HG02970 (cell line): ENCODE data around the gene TCEA2.

Experiments used
- ATAC-seq: cut with Tn5 transposase; IDR thresholded peaks from one replicate; pipeline ENCODE4 v1.9.1; 2021; ENCODE audit warnings: mild to moderate bottlenecking, moderate library complexity, moderate number of reproducible peaks; ENCODE audit not compliant: unreplicated experiment, low FRiP score

The TCEA2 gene

DNA sequence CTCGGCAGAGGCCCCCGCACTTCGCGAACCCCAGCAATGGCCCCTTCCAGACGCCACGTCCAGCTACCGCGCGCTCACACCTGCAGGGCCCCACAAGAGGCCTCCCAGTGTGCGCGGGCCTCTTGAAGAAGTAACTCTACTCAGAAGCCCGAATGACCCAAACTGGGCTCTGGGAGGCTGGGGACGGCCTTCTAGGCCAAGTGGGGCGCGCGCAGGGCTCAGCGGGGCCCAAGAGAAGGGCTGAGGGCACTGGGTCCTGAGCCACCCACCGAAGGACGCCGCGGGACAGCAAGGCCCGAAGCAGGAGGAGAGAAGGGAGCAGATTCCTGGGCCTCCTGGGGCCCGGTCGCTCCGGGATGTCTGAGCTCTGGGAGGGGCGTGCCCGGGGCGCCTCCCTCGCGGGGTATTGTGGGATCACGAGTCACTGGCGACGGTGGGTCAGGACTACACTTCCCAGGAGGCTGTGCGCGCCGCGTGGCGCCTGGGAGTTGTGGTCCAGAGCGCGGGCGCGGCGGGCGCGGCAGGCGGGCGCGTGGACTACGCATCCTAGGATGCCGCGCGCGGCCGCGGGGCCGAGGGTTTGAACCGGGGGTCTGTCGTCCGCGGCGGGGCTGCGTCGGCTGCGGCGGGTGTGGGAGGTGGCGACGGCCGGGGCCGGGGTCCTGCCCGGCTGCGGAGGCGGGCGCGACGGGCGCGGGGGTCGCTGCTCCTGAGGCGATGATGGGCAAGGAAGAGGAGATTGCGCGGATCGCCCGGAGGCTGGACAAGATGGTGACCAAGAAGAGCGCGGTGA is at the start of gene TCEA2:
Gene TCEA2 (plus strand): TSS at position 603 of the 793 bp plus-strand sequence. CDS start 115 bp downstream, at position 718.
- ATAC-seq, result peak; percentile 90

DNA sequence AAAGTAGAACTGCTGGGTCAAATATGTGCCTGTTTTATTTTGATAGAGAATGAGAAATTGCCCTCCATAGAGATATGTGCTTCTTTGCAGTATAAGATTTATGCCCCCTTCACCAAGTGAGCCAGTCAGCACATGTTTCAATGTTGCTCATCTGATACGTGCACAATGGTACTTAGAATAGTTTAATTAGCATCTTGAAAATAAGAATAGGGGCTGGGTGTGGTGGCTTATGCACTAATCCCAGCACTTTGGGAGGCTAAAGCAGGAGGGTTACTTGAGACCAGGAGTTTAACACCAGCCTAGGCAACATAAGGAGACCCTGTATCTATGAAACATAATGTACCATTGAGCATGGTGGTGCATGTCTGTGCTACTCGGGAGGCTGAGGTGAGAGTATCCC is 47.4 kb upstream of the TCEA2 start:
- no peak for ATAC-seq

DNA sequence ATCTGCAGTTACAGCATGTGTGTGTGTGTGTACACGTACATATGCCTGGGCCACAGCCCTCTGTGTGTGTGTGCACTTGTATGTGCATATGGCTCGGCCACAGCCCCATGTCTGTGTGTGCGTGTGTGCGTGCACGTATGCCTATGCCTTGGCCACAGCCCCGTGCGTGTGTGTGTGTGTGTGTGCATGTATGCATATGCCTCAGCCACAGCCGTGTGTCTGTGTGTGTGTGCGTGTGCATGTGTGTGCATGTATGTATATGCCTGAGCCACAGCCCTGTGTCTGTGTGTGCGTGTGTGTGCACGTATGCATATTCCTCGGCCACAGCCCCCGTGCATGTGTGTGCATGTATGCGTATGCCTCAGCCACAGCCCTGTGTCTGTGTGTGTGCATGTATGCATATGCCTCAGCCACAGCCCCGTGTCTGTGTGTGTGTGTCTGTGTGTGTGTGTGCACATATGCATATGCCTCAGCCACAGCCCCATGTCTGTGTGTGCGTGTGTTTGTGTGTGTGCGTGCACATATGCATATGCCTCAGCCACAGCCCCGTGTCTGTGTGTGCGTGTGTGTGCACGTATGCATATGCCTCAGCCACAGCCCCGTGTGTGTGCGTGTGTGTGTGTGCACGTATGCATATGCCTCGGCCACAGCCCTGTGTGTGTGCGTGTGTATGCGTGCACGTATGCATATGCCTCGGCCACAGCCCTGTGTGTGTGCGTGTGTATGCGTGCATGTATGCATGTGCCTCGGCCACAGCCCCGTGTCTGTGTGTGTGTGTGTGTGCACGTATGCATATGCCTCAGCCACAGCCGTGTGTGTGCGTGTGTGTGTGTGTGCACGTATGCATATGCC is 41.6 kb upstream of the TCEA2 start:
- no peak for ATAC-seq

DNA sequence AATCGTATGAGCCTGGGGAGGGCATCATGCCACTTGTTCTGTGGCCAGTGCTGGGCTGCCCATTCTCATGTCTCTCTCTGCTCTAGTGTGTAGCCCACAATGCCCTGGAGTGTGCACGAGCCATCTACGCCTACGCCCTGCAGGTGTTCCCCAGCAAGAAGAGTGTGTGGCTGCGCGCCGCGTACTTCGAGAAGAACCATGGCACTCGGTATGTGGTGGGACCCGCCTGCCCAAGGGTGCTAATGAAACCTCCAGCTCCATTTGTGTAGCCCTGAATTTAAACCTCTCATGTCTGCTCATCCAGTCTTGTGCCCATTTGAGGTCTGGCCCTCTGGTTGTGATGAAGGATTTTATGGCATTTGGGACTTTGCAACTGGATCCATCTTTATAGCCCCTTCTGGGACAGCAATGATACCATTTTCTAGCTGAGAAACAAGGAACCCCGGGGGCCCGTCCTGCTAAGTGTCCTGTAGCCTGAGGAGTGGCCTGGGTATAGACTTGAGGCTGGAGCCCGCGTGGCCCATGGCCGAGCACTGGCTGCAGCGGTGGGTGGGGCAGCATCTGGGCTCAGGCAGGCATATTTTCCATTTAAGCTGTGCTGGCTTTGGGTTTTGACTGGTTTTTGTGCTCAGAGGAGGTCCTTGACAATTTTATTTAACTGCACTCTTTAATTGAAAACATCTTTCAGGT is 40.2 kb upstream of the TCEA2 start:
- ATAC-seq, result no peak

DNA sequence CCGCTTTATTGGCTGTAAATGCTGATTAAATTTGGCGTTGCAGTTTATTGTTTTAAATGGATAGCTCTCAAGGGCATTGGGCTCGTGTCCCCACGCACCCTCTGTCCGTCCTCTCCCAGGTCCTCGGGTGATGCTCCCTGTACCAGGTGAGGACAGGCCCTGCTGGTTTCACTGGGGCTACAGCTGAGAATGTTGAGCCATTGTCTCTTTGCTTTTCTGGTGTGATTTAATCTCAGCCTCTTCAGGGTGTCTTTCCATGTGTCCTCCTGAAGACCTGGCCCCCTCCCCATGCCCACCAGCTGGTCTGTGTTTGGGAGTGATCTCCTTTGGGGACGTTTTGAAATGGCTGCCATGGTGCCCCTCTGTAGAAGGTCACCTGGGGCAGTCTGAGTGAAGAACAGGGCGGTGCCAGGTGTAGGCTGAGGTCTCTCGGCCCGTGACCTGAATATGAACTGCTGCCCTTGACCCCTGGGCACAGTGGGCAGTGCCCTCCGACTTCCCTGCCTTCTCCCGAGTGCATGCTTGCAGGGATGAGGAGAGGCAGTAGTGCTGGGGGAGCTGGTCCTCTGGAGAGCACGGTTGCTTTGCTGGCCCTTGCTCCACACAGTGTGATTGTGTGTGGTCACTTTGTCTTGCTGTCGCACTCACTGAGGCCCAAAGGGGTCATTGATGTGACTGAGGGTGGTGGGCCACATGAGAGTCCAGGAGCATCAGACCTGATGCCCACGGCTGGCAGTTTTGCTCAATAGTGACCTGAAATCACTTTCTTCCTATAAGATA is 39.4 kb upstream of the TCEA2 start:
- no peak for ATAC-seq

DNA sequence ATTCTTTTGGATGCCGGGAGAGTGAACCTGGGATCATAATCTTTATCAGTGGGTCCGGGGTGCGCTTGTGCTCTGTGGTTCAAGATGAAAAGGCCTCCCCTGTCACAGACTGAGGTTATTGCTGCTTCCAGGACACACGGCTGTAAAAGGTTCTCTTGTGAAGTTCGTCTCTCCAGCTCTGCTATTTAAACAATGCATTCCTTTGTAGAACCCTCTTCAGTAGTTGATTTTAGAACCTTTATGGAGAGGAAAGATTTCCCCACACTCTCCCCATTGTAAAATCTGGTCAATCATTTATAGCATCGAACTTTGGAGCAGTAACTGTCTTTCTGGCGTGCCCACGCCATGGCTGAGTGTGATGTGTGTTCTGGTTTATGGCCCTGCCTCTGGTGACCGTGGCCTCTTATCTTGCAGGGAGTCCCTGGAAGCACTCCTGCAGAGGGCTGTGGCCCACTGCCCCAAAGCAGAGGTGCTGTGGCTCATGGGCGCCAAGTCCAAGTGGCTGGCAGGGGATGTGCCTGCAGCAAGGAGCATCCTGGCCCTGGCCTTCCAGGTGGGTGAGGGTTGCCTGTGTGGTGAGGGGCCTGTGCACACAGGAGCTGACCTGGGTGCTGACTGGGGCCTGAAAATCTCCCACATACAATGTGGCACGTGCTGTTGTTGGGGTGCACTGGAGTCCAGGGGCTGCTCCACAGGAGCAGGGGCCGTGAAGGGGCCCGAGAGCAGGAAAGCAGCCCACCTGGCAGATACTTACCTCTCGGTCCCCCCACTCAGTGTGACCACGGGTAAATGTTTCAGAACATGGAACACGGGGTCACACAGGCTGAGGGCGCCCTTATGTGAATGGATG is 38.6 kb upstream of the TCEA2 start:
- no peak for ATAC-seq

DNA sequence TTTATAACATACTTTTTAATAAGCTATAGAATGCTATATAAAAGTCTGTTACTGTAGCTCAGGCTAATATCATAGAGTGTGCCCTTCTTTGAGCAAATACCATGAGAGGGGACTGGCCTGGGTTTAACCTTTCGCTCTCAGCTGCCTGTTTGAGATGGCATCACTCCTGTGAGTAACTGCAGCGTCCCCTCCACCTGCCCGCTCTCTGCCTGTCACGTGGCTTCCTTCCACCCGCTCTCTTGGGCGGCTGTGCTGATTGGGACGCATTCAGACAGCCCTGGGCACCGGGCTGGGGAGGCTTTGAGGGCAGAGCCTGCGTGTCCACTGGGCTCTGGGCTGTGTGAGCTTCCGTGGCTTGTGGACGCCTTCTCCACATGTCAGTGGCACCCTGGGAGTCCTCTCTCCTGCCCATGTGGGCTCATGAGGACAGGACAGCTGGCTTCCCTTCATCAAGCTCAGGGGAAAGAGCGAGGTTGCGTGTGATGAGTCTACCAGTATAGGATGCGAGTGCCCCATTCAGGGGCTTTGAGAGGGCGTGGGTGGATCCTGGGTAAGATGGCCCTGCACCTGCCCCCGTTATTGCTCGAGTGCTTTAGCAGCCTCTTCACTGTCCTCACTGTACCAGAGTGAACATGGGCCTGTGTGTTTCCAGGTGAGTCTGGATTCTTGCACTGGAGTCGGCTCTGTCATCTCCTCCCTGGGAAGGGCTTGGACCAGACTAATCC is 37.7 kb upstream of the TCEA2 start:
- ATAC-seq, result no peak

DNA sequence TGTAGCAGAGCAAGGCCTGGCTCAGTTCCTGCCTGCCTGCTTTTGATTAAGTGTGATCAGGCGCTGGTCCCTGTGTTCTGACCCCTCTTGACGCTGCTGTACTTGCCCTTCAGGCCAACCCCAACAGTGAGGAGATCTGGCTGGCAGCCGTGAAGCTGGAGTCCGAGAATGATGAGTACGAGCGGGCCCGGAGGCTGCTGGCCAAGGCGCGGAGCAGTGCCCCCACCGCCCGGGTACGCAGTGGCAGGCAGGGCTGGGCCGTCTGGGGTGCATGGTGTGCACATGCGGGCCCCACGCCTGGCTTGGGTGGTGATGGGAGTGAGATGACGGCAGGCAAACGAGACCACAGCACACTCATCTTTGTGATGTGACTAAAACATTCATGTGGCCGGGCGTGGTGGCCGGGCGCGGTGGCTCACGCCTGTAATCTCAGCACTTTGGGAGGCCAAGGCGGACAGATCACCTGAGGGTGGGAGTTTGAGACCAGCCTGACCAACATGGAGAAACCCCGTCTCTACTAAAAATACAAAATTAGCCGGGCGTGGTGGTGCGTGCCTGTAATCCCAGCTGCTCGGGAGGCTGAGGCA is 37.1 kb upstream of the TCEA2 start:
- no peak for ATAC-seq

DNA sequence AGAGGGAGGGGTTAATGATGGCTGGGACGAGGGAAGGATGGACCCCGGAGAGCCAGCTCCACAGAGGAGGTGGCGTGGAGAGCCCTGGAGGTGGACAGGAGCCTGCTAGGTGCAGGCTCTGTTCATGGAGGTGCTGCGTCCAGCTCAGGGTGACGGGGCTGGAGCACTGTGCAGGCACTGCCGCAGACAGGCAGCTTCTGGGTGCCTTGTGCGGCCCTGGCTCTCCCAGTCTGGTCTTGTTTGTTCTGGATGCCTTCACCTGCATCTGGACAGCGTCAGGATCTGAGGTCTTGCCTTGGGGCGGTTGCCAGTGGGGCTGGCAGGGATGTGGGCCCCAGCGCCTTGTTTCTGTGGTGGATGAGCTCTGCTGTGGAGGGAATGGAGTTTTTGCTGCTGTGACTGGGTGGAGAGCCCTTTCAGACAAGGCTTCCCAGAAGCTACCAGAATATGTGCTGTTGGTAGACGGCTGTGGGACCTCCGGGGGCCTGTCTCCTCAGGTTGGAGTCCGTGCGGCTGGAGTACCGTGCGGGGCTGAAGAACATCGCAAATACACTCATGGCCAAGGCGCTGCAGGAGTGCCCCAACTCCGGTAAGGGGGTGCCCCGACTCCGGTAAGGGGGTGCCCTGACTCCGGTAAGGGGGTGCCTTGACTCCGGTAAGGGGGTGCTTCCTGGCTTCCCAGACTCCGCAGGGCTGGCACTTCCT is 34.9 kb upstream of the TCEA2 start:
- no peak for ATAC-seq

DNA sequence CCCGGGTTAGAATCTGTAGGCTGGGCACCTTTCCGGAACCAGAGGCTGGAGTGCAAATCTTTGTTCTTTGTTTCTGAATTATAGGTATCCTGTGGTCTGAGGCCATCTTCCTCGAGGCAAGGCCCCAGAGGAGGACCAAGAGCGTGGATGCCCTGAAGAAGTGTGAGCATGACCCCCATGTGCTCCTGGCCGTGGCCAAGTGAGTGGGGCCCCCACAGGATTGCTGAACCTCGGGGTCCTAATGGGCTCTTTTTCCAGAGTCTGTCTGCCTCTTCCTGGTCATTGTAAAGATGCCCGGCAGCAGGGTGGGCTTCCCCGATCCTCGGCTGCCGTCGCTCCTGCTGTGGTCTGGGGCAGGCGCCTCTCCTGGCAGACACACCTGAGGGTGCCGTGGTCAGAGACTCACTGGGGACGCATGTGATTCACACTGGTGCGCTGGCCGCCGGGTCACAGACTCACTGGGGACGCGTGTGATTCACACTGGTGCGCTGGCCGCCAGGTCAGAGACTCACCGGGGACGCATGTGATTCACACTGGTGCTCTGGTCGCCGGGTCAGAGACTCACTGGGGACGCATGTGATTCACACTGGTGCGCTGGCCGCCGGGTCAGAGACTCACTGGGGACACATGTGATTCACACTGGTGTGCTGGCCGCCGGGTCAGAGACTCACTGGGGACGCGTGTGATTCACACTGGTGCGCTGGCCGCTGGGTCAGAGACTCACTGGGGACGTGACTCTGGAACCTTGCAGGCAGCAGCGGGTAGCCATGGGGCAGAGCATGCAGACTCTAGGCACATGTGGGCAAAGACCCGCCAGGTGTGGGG is 33.5 kb upstream of the TCEA2 start:
- no peak for ATAC-seq

DNA sequence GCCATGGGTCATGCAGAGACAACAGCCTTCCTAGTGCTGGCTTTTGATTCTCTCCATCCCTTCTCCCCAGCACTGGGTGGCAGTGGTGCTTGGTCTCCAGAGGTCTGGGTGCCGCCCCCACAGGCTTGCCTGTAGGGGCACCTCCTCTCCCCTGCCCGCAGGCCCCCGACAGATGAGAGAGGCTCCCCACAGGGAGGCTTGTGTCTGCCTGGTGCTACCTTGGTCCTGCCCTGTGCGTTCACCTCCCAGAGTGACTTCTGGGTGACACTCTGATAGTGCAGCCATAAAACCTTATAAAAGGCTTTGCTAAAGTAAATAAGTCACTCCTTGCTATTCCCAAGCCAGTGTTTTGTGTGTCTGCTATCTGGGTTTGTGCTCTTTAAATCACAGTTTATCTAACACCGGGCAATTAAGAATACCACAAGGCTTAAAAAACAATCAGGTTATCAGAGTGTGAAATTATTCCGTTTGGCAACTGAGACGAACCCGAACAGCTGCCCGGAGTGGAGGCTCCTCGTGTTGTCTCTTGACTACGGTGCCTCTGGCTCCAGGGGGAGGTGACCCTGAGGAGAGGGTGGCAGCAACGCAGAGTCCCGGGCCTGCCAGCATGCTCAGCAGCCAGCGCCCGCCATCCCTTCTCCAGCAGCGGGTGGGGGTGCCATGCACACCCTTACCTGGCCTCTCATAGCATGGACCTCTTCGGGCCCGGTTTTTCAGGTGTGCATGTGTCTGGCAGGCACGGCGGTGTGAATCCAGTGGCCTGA is 32.4 kb upstream of the TCEA2 start:
- ATAC-seq, result no peak

DNA sequence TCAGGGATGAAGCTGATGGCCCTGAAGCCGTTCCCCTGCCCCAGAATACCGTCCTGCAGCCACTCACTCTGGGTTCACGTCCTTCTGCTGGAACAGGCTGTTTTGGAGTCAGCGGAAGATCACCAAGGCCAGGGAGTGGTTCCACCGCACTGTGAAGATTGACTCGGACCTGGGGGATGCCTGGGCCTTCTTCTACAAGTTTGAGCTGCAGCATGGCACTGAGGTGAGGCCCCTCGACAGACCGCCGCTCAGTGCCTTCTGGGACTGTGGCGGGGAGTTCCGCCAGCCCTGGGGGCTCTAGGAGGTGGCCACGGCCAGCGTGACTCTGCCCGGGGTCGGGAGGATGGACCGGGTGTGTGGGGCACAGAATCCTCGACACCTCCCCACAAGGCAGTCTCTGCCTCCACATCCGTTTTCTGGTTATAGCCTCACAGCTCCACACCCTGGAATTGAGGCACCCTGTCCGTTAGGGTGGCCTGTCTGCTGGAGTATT is 31.1 kb upstream of the TCEA2 start:
- ATAC-seq, result no peak

DNA sequence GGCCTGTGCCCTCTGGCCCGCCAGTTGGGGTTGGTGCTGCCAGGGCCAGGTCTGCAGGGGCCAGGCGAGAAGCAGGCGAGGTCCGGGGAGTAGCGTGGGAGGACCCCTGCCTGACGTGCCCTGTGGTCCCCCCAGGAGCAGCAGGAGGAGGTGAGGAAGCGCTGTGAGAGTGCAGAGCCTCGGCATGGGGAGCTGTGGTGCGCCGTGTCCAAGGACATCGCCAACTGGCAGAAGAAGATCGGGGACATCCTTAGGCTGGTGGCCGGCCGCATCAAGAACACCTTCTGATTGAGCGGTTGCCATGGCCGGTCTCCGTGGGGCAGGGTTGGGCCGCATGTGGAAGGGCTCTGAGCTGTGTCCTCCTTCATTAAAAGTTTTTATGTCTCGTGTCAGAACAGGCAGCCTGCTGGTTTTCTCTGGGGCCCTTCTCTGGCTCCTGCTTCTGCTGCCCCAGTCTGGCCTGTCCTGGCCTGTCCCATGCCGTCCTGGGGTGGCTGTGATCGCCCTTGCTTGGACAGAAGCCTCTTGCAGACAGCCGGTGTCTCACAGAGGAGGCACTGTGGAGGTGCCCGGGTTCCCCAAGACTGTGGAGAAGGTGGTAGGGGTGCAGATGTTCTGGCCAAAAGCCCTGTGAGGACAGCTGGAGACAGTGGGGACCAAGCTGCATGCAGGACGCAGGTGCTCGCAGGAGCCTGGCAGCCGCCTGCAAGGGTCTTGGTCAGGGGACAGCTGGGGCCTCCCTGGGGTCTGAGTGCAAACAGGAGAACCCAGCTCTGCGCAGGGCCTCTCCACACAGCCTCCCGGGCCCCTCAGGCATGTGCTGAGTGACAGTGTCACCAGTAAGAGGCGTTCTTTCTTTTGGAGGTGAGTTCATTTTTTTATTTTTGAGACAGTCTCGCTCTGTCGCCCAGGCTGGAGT is 30.0 kb upstream of the TCEA2 start:
- no peak for ATAC-seq

DNA sequence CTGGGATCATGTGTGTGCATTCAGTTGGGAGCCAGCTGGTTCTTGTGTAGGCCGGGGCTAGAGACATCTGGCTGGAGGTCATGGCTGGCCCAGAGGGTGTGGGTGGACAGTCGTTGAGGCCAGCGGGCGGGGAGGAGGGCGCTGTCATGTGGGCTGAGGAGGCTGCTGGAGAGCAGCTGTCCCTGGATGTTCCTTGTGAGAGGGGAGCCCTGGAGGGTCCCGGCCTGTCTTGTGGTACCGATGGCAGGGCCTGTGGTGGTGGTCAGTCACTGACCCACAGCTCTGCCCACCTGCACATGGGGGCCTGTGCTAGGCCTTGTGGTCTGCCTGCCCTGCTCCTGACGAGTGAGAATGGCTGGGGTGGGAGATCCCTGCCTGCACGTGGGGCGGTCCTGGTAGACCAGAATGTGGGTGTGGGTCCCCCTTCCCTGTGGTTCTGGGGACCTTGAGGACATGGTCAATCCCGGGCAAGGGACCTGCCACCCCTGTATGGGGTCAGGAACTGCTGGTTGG is 29.0 kb upstream of the TCEA2 start:
- no peak for ATAC-seq
